GDM1 (cell line): ENCODE results near the gene RPS5.
"Not testable (repeated sequence)": the region's sequence is repeated elsewhere in the genome, so short reads cannot be mapped to it uniquely, and the experiment has no call there.

Experiments
- DNase-seq: peaks from one replicate; lab custom pipeline; 2025; lab: John Stamatoyannopoulos, UW

RPS5 gene

GRCh38 chr19:58386576-58387337, at the start of gene RPS5:
Gene RPS5 (plus strand): TSS chr19:58387269. CDS start chr19:58388138, 869 bp downstream.
- peak; percentile 95 for DNase-seq

- DNase-seq, result no peak
Measured at GRCh38 chr19:58338336-58338735, 48.7 kb upstream of the RPS5 start.

DNA sequence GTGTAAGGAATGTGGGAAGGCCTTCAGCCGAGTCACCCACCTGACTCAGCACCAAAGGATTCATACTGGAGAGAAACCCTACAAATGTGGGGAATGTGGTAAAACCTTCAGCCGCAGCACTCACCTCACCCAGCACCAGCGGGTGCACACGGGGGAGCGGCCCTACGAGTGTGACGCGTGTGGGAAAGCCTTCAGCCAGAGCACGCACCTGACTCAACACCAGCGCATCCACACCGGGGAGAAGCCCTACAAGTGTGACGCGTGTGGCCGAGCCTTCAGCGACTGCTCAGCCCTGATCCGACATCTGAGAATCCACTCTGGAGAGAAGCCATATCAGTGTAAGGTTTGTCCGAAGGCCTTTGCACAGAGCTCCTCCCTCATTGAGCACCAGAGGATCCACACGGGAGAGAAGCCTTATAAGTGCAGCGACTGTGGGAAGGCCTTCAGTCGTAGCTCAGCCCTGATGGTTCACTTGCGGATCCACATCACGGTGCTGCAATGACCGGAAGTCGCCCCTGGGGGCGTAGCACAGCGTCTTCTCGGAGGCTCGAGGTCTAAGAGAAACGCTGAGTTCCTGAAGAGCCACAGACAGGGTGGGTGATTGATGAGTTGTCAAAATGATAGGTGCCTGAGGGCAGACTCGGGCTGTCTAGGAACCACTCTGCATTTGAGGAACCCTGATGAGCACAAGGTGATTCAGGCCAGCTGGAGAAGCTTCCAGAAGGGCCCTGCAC, 48.1 kb upstream of the RPS5 start:
- no peak for DNase-seq

DNA sequence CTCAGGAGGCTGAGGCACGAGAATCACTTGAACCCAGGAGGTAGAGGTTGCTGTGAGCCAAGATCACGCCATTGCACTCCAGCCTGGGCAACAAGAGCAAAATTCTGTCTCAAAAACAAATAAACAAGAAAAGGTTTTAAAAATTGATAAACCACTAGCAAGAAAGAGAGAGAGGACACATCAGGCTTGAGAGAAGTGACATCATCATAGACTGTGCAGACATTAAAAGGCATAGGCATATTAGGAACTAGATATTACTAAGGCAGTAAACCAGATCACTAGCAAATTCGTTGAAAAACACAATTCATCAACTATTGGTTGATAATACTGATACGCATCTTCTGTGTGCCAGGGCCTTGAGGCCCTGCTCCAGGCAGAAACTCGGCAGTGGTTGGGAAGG, 41.5 kb upstream of the RPS5 start:
- no peak for DNase-seq

DNA sequence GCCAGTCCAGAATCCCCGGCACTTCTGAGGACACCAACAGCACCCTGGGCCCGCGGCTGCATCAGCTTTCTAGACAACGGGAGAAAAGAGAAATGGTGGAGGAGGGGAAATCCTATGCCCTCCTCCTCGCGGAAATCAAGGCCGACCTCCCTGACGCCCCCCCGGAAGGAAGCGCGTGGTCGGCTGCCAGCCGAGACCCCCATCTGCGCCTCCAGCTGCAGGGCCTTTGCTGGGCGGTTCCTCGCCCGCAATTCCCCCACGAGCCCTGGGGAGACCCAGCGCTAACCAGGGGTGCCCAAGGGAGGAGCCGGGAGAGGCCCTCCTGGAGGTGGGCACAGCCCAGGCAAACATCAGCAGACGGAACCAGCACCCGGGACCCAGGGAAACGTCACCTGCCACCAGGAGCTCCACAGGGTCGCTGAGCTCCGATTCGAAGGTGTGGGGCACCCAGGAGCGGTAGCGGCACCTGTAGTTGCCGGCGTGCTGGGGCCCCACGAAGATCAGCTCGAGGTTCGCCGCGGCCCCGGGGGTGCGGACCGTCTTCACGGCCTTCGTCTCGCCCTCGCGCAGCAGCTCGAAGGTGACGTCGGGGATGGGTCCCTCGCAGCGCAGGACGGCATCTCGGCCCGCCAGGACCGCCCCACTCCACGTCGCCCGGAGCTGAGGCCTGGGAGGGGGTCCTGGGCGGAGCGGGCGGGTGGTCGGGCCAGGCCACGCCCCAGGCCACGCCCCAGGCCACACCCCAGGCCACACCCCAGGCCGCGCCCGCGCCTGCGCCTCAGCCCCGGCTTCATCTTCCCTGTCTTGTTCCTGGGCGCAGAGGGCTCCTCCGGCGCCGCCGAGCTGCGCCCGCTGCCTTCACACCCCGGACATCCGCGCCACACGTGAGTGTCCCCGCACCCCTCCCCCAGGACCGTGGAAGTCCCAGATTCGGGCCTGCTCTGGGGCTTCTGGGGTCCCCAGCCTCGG, 39.8 kb upstream of the RPS5 start:
- peak; percentile 69 for DNase-seq

- not testable (repeated sequence) for DNase-seq
Measured at GRCh38 chr19:58348080-58348479, 39.0 kb upstream of the RPS5 start.

GRCh38 chr19:58349590-58349989, 37.5 kb upstream of the RPS5 start:
- DNase-seq, result no peak

DNA sequence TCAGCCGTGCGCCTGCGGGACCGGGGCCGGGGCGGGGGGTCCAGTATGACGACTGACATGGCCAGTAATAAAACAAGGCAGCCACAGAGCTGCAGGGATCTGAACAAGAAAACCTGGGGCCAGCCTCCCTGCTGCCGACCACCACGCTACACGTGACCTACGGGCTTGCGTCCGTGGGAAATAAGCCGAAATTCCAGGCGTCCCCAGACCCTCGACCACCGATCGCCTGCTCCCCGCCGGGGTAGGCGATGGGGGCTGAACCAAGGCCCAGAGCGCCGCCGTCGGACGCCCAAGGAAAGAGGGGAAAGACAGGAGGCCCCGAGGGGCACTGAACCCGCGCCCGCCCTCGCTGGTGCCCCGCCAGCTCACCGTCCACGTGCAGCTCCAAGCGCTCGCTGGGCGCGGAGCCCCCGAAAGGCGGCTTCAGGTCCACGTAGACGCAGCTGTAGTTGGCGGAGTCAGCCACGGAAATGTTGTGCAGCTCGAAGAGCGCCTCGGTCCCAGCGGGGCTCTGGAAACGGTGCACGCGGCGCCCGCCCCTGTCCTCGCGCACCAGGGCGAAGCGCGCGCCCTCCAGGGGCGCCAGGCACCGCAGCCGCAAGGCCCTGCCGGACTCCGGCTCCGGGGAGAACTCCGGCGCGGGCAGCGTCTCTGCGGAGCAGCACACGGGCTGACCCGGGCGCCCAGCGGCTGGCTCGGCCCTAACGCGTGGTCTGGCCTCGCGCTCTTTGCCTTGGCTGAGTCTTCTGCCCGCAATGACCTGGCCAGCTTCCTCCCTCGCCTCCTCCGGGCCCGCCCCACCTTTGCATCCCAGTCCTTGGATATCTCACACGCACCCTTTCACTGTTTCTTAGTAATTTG, 36.8 kb upstream of the RPS5 start:
- no peak for DNase-seq

DNA sequence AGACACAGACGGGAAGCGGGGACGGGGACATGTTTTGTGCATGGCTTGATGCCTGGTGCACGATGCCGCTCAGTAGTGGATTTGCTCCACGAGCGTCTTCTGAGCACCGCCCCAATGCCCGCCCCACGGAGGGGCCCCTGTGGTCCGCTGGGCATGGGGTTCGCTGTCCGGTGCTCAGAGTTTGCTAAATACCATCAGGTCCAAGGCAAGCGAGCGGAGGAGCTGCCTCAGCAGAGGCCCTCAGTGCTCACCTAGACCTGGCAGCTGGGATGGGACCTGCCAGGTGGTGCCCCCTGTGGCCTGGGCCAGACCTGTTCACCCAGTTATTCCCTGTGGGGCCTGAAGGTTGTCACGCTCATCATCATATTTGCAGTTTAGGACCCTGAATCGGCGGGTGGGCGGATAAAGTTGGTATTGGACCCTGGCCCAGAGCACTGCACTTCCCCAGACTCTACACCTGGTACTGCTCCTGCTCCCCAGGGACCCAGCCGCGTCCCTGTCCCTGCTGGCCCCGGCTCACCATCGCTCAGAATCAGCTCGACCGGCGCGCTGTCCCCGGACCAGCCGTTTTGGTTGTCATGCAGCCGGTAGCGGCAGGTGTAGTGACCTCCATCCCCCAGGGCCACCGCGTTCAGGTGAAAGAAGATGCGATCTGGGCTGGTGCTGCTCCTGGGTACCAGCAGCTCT, 36.1 kb upstream of the RPS5 start:
- no peak for DNase-seq

DNA sequence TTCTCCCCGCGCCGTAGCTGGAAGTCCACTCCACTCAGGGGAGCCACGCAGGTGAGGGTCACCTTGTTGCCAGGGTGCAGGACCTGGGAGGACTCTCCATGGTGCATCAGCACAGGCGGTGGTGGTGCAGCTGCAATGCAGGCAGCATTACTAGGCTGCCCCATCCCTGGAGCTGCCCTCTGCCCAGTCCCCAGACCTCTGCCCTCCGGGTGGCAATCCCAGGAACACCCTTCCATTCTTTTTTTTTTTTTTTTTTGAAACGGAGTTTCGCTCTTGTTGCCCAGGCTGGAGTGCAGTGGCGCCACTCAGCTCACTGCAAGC, 35.6 kb upstream of the RPS5 start:
- DNase-seq, result no peak

DNA sequence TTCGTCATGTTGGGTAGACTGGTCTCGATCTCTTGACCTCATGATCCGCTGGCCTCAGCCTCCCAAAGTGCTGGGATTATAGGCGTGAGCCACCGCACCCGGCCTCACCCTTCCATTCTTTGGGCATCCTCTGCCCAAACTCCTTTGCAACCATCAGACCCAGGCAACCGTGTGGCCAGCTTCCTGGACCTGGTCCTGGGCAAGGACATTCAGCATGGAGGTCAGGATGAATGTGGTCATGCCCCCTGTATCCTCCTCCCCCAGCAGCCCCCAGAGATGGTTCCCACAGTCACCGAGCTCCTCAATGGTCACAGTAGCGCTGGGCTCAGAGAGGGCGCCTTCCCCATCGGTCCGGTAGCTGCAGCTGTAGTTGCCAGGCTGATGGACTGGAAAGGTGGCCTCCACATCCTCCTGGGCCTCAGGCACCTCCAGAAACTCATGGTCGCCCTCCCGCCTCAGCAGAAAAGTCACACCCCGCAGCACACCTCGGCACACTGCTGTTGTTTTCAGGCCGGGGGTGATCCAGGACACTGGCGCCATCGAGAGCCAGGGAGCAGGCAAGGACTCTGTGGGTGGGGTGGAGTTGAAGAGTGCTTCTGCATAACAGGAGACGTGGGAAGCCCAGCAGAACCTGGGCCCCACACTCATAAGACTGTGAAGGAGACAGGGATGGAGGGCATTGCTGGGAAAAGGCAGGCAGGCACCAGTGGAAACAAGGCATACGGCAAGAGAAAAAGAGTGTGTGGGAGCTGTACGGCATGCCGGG, 34.9 kb upstream of the RPS5 start:
- no peak for DNase-seq

GRCh38 chr19:58352760-58353671, 34.1 kb upstream of the RPS5 start, which contains the start of gene A1BG:
Gene A1BG (minus strand): TSS chr19:58353492. CDS start chr19:58353437, 55 bp downstream.
- no peak for DNase-seq

GRCh38 chr19:58353717-58354477, 33.2 kb upstream of the RPS5 start:
- no peak for DNase-seq

DNA sequence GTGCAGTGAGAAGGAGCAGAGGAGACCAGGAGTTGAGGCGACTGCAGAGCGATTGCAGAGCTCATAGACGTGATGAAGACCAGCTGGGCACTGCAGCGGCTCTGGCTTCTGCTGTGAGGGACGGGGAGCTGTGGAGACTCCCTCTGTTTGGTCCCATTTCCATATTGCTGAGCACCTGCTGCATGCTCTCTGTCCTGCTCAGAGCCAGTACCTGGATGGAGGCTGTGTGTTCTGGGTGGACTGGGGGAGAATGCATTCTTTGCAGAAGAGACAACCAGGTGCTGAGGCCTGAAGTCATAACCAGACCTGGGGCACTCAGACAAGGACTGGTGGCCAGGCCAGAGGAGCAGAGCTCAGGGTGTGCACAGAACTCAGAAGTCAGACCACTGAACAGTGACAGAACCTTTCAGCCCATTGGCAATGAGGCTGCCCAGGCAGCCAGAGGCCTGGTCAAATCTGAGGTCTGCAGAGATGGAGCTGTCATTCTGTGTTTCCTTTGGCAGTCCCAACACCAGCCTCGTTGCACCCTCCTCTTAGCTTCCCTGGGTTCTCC, 32.5 kb upstream of the RPS5 start:
- DNase-seq, result no peak

GRCh38 chr19:58355215-58355796, 31.8 kb upstream of the RPS5 start:
- DNase-seq, result no peak

- DNase-seq, result no peak
Measured at GRCh38 chr19:58355908-58356765, 30.9 kb upstream of the RPS5 start.
